ENCODE data around the gene CISH.

DNA sequence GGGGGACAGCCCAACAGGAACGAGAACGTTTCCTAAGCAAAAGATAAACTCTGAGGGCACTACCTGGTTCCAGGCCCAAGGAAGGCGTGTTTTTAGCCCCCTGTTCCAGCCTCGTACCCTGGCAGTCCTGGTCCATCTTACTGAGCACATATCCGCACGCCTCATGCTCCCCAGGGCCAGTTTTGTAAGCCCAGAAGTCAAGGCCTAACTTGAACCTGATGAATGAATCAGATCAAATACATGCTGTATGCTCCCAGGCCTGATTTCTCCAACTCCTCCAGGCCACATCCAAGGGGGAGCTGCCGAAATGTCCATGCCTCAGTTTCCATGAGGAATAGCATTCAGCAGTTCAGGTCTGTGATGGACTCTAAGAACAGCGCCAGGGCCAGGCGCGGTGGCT, 48.8 kb upstream of the CISH start:
- no peak for TF ChIP-seq POLR2A (IDR thresholded peaks at IDR 0.05)
- TF ChIP-seq, protein P1, sequence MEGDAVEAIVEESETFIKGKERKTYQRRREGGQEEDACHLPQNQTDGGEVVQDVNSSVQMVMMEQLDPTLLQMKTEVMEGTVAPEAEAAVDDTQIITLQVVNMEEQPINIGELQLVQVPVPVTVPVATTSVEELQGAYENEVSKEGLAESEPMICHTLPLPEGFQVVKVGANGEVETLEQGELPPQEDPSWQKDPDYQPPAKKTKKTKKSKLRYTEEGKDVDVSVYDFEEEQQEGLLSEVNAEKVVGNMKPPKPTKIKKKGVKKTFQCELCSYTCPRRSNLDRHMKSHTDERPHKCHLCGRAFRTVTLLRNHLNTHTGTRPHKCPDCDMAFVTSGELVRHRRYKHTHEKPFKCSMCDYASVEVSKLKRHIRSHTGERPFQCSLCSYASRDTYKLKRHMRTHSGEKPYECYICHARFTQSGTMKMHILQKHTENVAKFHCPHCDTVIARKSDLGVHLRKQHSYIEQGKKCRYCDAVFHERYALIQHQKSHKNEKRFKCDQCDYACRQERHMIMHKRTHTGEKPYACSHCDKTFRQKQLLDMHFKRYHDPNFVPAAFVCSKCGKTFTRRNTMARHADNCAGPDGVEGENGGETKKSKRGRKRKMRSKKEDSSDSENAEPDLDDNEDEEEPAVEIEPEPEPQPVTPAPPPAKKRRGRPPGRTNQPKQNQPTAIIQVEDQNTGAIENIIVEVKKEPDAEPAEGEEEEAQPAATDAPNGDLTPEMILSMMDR (IDR thresholded peaks at IDR 0.05), result no peak
